K562 (cell line): ENCODE data around the gene DLGAP5. TPM values are rescaled to one million over a fixed set of nuclear protein-coding genes. Genes with fewer than 3 reads are reported as not detected.

Experiments
- ATF1 ChIP-seq, 2 experiments: fragments of 450-650 bp in 1 of 2; IDR thresholded peaks; 2 replicates each; pipeline ENCODE4 v1.6.1; 2016; ENCODE audit warnings: missing compliant biosample characterization in 1 of 2, missing genetic modification characterization in 1 of 2
- CREM ChIP-seq: IDR thresholded peaks from 2 replicates; pipeline ENCODE4 v1.6.1; 2014; ENCODE audit warnings: antibody characterized with exemption, low read depth
- EP300 ChIP-seq: IDR thresholded peaks from 2 replicates; pipeline ENCODE4 v1.6.1; 2012; ENCODE audit warnings: low read length, improper control_type of control experiment
- FOXO4 ChIP-seq: fragments of 450-650 bp; formaldehyde crosslinking; IDR thresholded peaks from 2 replicates; pipeline ENCODE4 v1.4.0; 2020; ENCODE audit warnings: mild to moderate bottlenecking, moderate library complexity
- L3MBTL2 ChIP-seq: fragments of 450-650 bp; IDR thresholded peaks from 2 replicates; pipeline ENCODE4 v1.6.1; 2016; ENCODE audit warnings: mild to moderate bottlenecking, moderate library complexity
- MBD2 ChIP-seq: sonication (generic); IDR thresholded peaks from 2 replicates; pipeline ENCODE4 v1.6.1; 2016; ENCODE audit warnings: low read depth, borderline replicate concordance
- NFE2 ChIP-seq: IDR thresholded peaks from 2 replicates; pipeline ENCODE4 v1.6.1; 2014; ENCODE audit warnings: antibody characterized with exemption, low read depth
- NR2C2 ChIP-seq, 2 experiments: fragments of 200-800 bp in 1 of 2; sonication (Bioruptor generic) in 1 of 2; sonication (generic) in 1 of 2; formaldehyde crosslinking in 1 of 2; IDR thresholded peaks; 2 replicates each; pipeline versions ENCODE4 v1.6.1 to v1.8.0; 2016 to 2022; ENCODE audit warnings: mild to moderate bottlenecking in 1 of 2, missing compliant biosample characterization in 1 of 2, missing genetic modification characterization in 1 of 2, missing genetic modification reagents in 1 of 2
- RAD51 ChIP-seq: fragments of 450-650 bp; IDR thresholded peaks from 2 replicates; pipeline ENCODE4 v1.7.1; 2016; ENCODE audit warnings: low read depth, mild to moderate bottlenecking, borderline replicate concordance
- SPI1 ChIP-seq: IDR thresholded peaks from 2 replicates; pipeline ENCODE4 v1.6.1; 2011; ENCODE audit warnings: low read depth, low read length, control low read depth, borderline replicate concordance
- SRSF7 ChIP-seq: fragments of 200-400 bp; formaldehyde crosslinking; optimal IDR thresholded peaks from 2 replicates; pipeline ENCODE3; 2017; ENCODE audit warnings: mild to moderate bottlenecking, low read depth, low read length
- ZC3H8 ChIP-seq: fragments of 450-650 bp; IDR thresholded peaks from 2 replicates; pipeline ENCODE4 v1.6.1; 2017
- ZFX ChIP-seq: sonication (generic); formaldehyde crosslinking; IDR thresholded peaks from 2 replicates; pipeline ENCODE4 v1.8.0; 2022; ENCODE audit warnings: mild to moderate bottlenecking, missing genetic modification reagents, moderate library complexity
- ZNF217 ChIP-seq: sonication (generic); formaldehyde crosslinking; IDR thresholded peaks from 2 replicates; pipeline ENCODE4 v1.8.0; 2022; ENCODE audit warnings: mild to moderate bottlenecking, missing genetic modification reagents
- polyA plus RNA-seq, 8 experiments: library from polyadenylated mRNA; depleted of rRNA in 4 of 8; stranded (reverse) in 5 of 8; unstranded in 3 of 8; fragments of >200 nt; fragmentation: Nextera tagmentation in 2 of 8; fragmentation: Illumina TruSeq in 1 of 8; extraction: Ambion mirVana in 2 of 8; extraction: Trizol in 1 of 8; gene quantifications; 2 replicates each; pipeline versions ENCODE4 v1.2.1 to v1.2.3, GENCODE V29; 2011 to 2014; ENCODE audit warnings: inconsistent platforms in 1 of 8, missing spikeins in 1 of 8
- total RNA-seq, 7 experiments: library from RNA; depleted of rRNA in 6 of 7; stranded (reverse); fragments of >200 nt in 6 of 7; fragmentation: Illumina TruSeq in 2 of 7; extraction: Trizol in 2 of 7; gene quantifications; 2 replicates each; pipeline versions ENCODE4 v1.2.1 to v1.2.3, GENCODE V29; 2011 to 2021; ENCODE audit warnings: low replicate concordance in 1 of 7
- TF ChIP-seq, protein P1 (sequence below): fragments of 450-650 bp; IDR thresholded peaks from 2 replicates; pipeline ENCODE4 v1.6.1; 2016; ENCODE audit warnings: missing biosample characterization, missing genetic modification characterization

DLGAP5 gene
- total and polyA plus RNA-seq, 9 of the 15 experiments (the other 6 are each of a cell fraction or from before 2014, with no cell fraction given): 39.1 to 80.0 (median 59.9) TPM

DNA sequence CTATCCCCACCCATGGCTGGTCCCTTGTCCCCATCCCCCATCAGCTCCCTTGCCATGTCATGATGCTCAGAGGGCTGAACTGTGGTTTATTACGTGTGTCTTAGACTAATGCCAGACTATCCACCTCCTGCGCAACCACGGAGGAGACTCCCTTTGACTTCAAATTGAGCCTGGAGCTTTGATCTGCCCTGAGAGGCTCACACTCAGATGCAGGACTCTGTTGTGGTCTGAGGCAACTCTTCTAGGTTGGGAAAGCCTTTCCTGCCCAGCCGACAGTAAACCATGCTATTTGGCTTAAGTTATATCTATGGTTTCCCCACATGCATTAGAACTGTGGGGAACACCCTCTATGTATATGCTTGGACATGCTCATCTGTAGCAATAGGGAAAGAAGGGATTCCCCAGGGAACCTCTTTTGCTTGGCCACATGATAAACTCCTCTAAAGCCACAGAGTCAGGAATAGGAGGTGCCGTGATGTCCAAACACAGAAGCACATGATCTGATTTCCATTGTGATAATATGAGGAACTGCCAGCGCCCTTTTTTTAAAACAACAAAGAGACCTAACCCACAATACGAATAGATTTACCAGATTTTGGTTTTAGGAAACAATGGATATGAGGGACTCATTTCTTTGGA, 73.5 kb downstream of the DLGAP5 start (continued):
- TF ChIP-seq SPI1 (peak; percentile 50; the same call in 1 of the 2 replicates), ZNF217 (CRISPR knock-in tag) (no peak), ZFX (CRISPR knock-in tag) (0 out of 2 replicates have a peak, but pooled peaks have one; percentile 40), SRSF7 (no peak), ZC3H8 (no peak), FOXO4 (CRISPR knock-in tag) (no peak), CREM (0 out of 2 replicates have a peak, but pooled peaks have one; percentile 23), MBD2 (0 out of 2 replicates have a peak, but pooled peaks have one; percentile 7), NFE2 (0 out of 2 replicates have a peak, but pooled peaks have one; percentile 7), RAD51 (0 out of 2 replicates have a peak, but pooled peaks have one; percentile 19), EP300 (peak; percentile 13; the same call in 1 of the 2 replicates), NR2C2 (CRISPR knock-in tag; IDR thresholded peaks at IDR 0.05) (no peak), NR2C2 (tag; IDR thresholded peaks at IDR 0.05) (0 out of 2 replicates have a peak, but pooled peaks have one; percentile 29), L3MBTL2 (peak; percentile 67), ATF1 (CRISPR knock-in tag; IDR thresholded peaks at IDR 0.05) (no peak), ATF1 (tag; IDR thresholded peaks at IDR 0.05) (no peak)
- TF ChIP-seq, protein P1, sequence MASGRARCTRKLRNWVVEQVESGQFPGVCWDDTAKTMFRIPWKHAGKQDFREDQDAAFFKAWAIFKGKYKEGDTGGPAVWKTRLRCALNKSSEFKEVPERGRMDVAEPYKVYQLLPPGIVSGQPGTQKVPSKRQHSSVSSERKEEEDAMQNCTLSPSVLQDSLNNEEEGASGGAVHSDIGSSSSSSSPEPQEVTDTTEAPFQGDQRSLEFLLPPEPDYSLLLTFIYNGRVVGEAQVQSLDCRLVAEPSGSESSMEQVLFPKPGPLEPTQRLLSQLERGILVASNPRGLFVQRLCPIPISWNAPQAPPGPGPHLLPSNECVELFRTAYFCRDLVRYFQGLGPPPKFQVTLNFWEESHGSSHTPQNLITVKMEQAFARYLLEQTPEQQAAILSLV (tag): no peak
